HCT116 (cell line): ENCODE data around the gene GRK5. TPM values are rescaled to one million over a fixed set of nuclear protein-coding genes. Genes with fewer than 3 reads are reported as not detected.

ENCODE experiments used
- ATAC-seq: fragments of 200-7000 bp; cut with Tn5 transposase; 2 replicates; pipeline ENCODE4 v1.9.1; 2020; ENCODE audit warnings: mild to moderate bottlenecking, moderate library complexity
- BruUV-seq: library from RNA; stranded (reverse); fragments of 400-500 nt; replicated peaks from 2 replicates; lab custom pipeline; 2021; lab: Mats Ljungman, UMichigan
- CTCF ChIA-PET: fragments of 300-600 bp; sonication (Branson Sonifier 250); formaldehyde crosslinking; loops from one replicate; lab custom pipeline; 2021; ENCODE audit warnings: antibody characterized with exemption; lab: Charles Lee
- POLR2A ChIA-PET: fragments of 300-600, 350-600 bp; sonication (Branson Sonifier 250); formaldehyde crosslinking; loops from one replicate; lab custom pipeline; 2021; ENCODE audit warnings: antibody characterized with exemption; lab: Charles Lee
- RAD21 ChIA-PET, 2 experiments: fragments of 300-600 bp; sonication (Branson Sonifier 250); formaldehyde crosslinking; loops; one replicate each; lab custom pipeline; 2023; ENCODE audit warnings: low total read pairs in 2 of 2; ENCODE audit not compliant: uncharacterized antibody in 2 of 2, unreplicated experiment in 2 of 2, low non-redundant PET in 1 of 2; lab: Charles Lee
- DNase-seq: peaks from one replicate; pipeline ENCODE4 v3.0.0-alpha.2; 2010; ENCODE audit warnings: low read depth, low spot score
- H2AFZ ChIP-seq: fragments of 200-600 bp; shearing (Covaris generic), sonication (generic); 2 replicates; pipeline ENCODE4 v1.6.1; 2017; ENCODE audit warnings: low read depth, mixed run types, mixed read lengths, antibody characterized with exemption, low read length; ENCODE audit not compliant: poor library complexity, severe bottlenecking
- H3K27ac ChIP-seq: 2 replicates; pipeline ENCODE4 v1.5.1; 2012; ENCODE audit warnings: low read depth, low read length
- H3K27me3 ChIP-seq: fragments of 200-600 bp; sonication (generic); 2 replicates; pipeline ENCODE4 v1.6.1; 2016; ENCODE audit warnings: mixed run types, low read length, mixed read lengths; ENCODE audit not compliant: insufficient read depth
- H3K36me3 ChIP-seq, 2 experiments: fragments of 200-500 bp in 1 of 2; fragments of 200-600 bp in 1 of 2; sonication (Bioruptor generic) in 1 of 2; sonication (generic) in 1 of 2; 2 replicates each; pipeline versions ENCODE4 v1.5.1 to v1.6.1; 2014 to 2016; ENCODE audit warnings: low read length in 2 of 2, inconsistent platforms in 1 of 2, mixed read lengths in 1 of 2, mixed run types in 1 of 2; ENCODE audit not compliant: insufficient read depth in 2 of 2, control insufficient read depth in 1 of 2
- H3K4me1 ChIP-seq, 2 experiments: fragments of 200-600 bp in 1 of 2; sonication (generic) in 1 of 2; 2 replicates each; pipeline versions ENCODE4 v1.5.1 to v1.6.1; 2012 to 2017; ENCODE audit warnings: low read length in 2 of 2, inconsistent platforms in 1 of 2, mild to moderate bottlenecking in 1 of 2, mixed read lengths in 1 of 2, mixed run types in 1 of 2, moderate library complexity in 1 of 2; ENCODE audit not compliant: insufficient read depth in 2 of 2, control insufficient read depth in 1 of 2
- H3K4me2 ChIP-seq: fragments of 200-600 bp; sonication (generic); 2 replicates; pipeline ENCODE4 v1.6.1; 2017; ENCODE audit warnings: mixed run types, low read length, mixed read lengths
- H3K4me3 ChIP-seq, 2 experiments: fragments of 200-600 bp in 1 of 2; sonication (generic) in 1 of 2; replicated peaks in 1 of 2; 2 replicates each; pipeline ENCODE4 v1.5.1; 2011 to 2016; ENCODE audit warnings: low read length in 2 of 2, control low read depth in 1 of 2, low read depth in 1 of 2, mild to moderate bottlenecking in 1 of 2, mixed read lengths in 1 of 2, mixed run types in 1 of 2
- H3K79me2 ChIP-seq: fragments of 200-600 bp; sonication (generic); 2 replicates; pipeline ENCODE4 v1.6.1; 2017; ENCODE audit warnings: mild to moderate bottlenecking, mixed run types, low read length, moderate library complexity, mixed read lengths; ENCODE audit not compliant: insufficient read depth
- H3K9ac ChIP-seq: fragments of 200-600 bp; sonication (generic); 2 replicates; pipeline ENCODE4 v1.6.1; 2016; ENCODE audit warnings: low read length, mixed read lengths
- H3K9me2 ChIP-seq: fragments of 200-600 bp; sonication (generic), shearing (Covaris generic); 2 replicates; pipeline ENCODE4 v1.6.1; 2017; ENCODE audit warnings: mixed run types, mild to moderate bottlenecking, moderate library complexity; ENCODE audit not compliant: insufficient read depth
- H3K9me3 ChIP-seq, 2 experiments: fragments of 200-500 bp in 1 of 2; fragments of 200-600 bp in 1 of 2; sonication (Bioruptor generic) in 1 of 2; sonication (generic) in 1 of 2; 2 replicates each; pipeline ENCODE4 v1.6.1; 2014 to 2017; ENCODE audit warnings: low read length in 2 of 2, mixed read lengths in 2 of 2, inconsistent platforms in 1 of 2, low read depth in 1 of 2, mild to moderate bottlenecking in 1 of 2, mixed run types in 1 of 2, moderate library complexity in 1 of 2; ENCODE audit not compliant: control insufficient read depth in 1 of 2, insufficient read depth in 1 of 2
- H4K20me1 ChIP-seq: fragments of 200-600 bp; sonication (generic), shearing (Covaris generic); 2 replicates; pipeline ENCODE4 v1.6.1; 2017; ENCODE audit warnings: mixed run types, mild to moderate bottlenecking, moderate library complexity; ENCODE audit not compliant: insufficient read depth
- CEBPB ChIP-seq: IDR thresholded peaks from 2 replicates; pipeline ENCODE4 v1.6.1; 2012; ENCODE audit warnings: low read depth
- EGR1 ChIP-seq: IDR thresholded peaks from 2 replicates; pipeline ENCODE4 v1.6.1; 2012; ENCODE audit warnings: low read depth
- EZH2phosphoT487 ChIP-seq: fragments of 200-600 bp; IDR thresholded peaks from 2 replicates; pipeline ENCODE4 v1.6.1; 2018; ENCODE audit warnings: antibody characterized with exemption, borderline replicate concordance
- FOSL1 ChIP-seq: IDR thresholded peaks from 2 replicates; pipeline ENCODE4 v1.6.1; 2012; ENCODE audit warnings: low read depth
- JUND ChIP-seq: IDR thresholded peaks from 2 replicates; pipeline ENCODE4 v1.6.1; 2012
- POLR2A ChIP-seq: IDR thresholded peaks from 2 replicates; pipeline ENCODE4 v1.7.0; 2011; ENCODE audit warnings: borderline replicate concordance; ENCODE audit not compliant: insufficient read depth, insufficient read length; ENCODE audit errors: extremely low read depth
- POLR2AphosphoS5 ChIP-seq: IDR thresholded peaks from 2 replicates; pipeline ENCODE4 v1.6.1; 2011; ENCODE audit warnings: mild to moderate bottlenecking, low read depth, low read length, moderate library complexity
- RAD21 ChIP-seq: IDR thresholded peaks from 2 replicates; pipeline ENCODE4 v1.6.1; 2012; ENCODE audit warnings: low read depth, mild to moderate bottlenecking
- REST ChIP-seq: IDR thresholded peaks from 2 replicates; pipeline ENCODE4 v1.6.1; 2012; ENCODE audit warnings: low read depth
- SIN3A ChIP-seq: IDR thresholded peaks from 2 replicates; pipeline ENCODE4 v1.6.1; 2012; ENCODE audit warnings: low read depth
- SP1 ChIP-seq: IDR thresholded peaks from 2 replicates; pipeline ENCODE4 v1.6.1; 2012; ENCODE audit warnings: low read depth
- TCF7L2 ChIP-seq: IDR thresholded peaks from 2 replicates; pipeline ENCODE4 v1.7.0; 2011; ENCODE audit warnings: borderline replicate concordance, inconsistent platforms; ENCODE audit not compliant: insufficient read depth, insufficient read length; ENCODE audit errors: extremely low read depth
- YY1 ChIP-seq: IDR thresholded peaks from 2 replicates; pipeline ENCODE4 v1.6.1; 2011; ENCODE audit warnings: low read length, low read depth, moderate library complexity, mild to moderate bottlenecking; ENCODE audit not compliant: insufficient replicate concordance; ENCODE audit errors: extremely low read depth
- ZFX ChIP-seq: fragments of 450-650 bp; IDR thresholded peaks from 2 replicates; pipeline ENCODE4 v1.6.1; 2017
- ZNF274 ChIP-seq: fragments of 200-500 bp; sonication (Bioruptor generic); IDR thresholded peaks from 2 replicates; pipeline ENCODE4 v1.6.1; 2014; ENCODE audit warnings: mild to moderate bottlenecking, low read depth, low read length, inconsistent platforms
- intact Hi-C: fragments of 100-400 bp; cut with micrococcal nuclease; formaldehyde crosslinking; loops from 2 replicates; pipeline ENCODE4 v1.10.0; 2022
- total RNA-seq: library from RNA; stranded (reverse); gene quantifications from one replicate; pipeline ENCODE4 v1.2.1, GENCODE V29; 2021; ENCODE audit not compliant: unreplicated experiment
- TF ChIP-seq, protein P1 (sequence below): IDR thresholded peaks from 2 replicates; pipeline ENCODE4 v1.6.1; 2012
- TF ChIP-seq, protein P2 (sequence below): IDR thresholded peaks from 2 replicates; pipeline ENCODE4 v1.6.1; 2012
- TF ChIP-seq, protein P3 (sequence below): IDR thresholded peaks from 2 replicates; pipeline ENCODE4 v1.6.1; 2011; ENCODE audit warnings: mild to moderate bottlenecking, low read length, moderate library complexity; ENCODE audit not compliant: insufficient replicate concordance; ENCODE audit errors: extremely low read depth

GRK5 gene
- total RNA-seq, 1 experiment from 2014 or later = 7.3 TPM

DNA sequence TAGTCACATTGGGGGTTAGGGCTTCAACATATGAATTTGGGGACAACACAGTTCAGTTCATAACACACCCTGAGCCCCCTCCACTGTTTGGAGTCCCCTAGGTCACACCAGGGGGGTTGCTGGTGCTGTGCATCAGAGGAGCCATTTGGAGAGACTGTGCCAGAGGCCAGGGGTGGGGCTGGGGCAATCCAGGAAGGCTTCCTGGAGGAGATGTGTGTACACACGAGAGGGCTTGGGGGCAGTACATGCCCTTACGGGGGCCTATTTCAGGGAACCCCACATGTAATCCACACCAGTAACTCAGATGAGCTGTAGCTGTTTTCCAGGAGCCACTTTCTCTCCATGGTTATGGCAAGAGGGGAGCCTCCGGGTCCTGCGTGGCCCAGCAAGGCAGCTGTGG lies 151.7 kb downstream of the GRK5 start:
- ATAC-seq = no peak
- no peak for DNase-seq
- no peaks in the 10 kb centered on the region for H4K20me1 ChIP-seq
- no peak overlapping the region for H3K4me2 ChIP-seq
- no peaks in the 10 kb centered on the region for H3K9me2 ChIP-seq
- H3K27ac ChIP-seq = no peak overlapping the region
- ChIA-PET POLR2A (no interaction called here), RAD21 (no interaction called here)
- H3K9ac ChIP-seq = no peak overlapping the region
- no peak overlapping the region for H2AFZ ChIP-seq
- no TSS peak for BruUV-seq
- H3K79me2 ChIP-seq = no peaks in the 10 kb centered on the region
- intact Hi-C loops = no loop called here
- TF ChIP-seq YY1 (no peak), FOSL1 (no peak), RAD21 (no peak), SIN3A (no peak), JUND (no peak), POLR2AphosphoS5 (no peak), EZH2phosphoT487 (no peak), POLR2A (no peak), ZNF274 (no peak), ZFX (no peak), EGR1 (no peak), REST (no peak), SP1 (no peak), TCF7L2 (no peak), CEBPB (no peak)
- TF ChIP-seq, protein P1, sequence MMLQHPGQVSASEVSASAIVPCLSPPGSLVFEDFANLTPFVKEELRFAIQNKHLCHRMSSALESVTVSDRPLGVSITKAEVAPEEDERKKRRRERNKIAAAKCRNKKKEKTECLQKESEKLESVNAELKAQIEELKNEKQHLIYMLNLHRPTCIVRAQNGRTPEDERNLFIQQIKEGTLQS = no peak
- TF ChIP-seq, protein P2, sequence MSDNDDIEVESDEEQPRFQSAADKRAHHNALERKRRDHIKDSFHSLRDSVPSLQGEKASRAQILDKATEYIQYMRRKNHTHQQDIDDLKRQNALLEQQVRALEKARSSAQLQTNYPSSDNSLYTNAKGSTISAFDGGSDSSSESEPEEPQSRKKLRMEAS = no peak
- TF ChIP-seq, protein P3, sequence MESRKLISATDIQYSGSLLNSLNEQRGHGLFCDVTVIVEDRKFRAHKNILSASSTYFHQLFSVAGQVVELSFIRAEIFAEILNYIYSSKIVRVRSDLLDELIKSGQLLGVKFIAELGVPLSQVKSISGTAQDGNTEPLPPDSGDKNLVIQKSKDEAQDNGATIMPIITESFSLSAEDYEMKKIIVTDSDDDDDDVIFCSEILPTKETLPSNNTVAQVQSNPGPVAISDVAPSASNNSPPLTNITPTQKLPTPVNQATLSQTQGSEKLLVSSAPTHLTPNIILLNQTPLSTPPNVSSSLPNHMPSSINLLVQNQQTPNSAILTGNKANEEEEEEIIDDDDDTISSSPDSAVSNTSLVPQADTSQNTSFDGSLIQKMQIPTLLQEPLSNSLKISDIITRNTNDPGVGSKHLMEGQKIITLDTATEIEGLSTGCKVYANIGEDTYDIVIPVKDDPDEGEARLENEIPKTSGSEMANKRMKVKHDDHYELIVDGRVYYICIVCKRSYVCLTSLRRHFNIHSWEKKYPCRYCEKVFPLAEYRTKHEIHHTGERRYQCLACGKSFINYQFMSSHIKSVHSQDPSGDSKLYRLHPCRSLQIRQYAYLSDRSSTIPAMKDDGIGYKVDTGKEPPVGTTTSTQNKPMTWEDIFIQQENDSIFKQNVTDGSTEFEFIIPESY = no peak
- TF ChIP-seq, all 23 proteins: peak for 0
- CTCF ChIA-PET = no interaction called here
- Histone ChIP-seq H3K27me3 (no peaks in the 10 kb centered on the region), H3K36me3 (no peaks in the 10 kb centered on the region), H3K4me1 (no peaks in the 10 kb centered on the region), H3K9me3 (peaks cover 0 to 25% of the 10 kb centered on the region in 2 experiments; a peak in 2 of 4 replicates), H3K4me3 (no peak overlapping the region)
